HG03558 (cell line): ENCODE data around the gene KRT85.

Source experiments
- ATAC-seq: cut with Tn5 transposase; IDR thresholded peaks from one replicate; pipeline ENCODE4 v1.9.1; 2021; ENCODE audit warnings: moderate number of reproducible peaks; ENCODE audit not compliant: unreplicated experiment; ENCODE audit errors: extremely low read depth

KRT85 gene

DNA sequence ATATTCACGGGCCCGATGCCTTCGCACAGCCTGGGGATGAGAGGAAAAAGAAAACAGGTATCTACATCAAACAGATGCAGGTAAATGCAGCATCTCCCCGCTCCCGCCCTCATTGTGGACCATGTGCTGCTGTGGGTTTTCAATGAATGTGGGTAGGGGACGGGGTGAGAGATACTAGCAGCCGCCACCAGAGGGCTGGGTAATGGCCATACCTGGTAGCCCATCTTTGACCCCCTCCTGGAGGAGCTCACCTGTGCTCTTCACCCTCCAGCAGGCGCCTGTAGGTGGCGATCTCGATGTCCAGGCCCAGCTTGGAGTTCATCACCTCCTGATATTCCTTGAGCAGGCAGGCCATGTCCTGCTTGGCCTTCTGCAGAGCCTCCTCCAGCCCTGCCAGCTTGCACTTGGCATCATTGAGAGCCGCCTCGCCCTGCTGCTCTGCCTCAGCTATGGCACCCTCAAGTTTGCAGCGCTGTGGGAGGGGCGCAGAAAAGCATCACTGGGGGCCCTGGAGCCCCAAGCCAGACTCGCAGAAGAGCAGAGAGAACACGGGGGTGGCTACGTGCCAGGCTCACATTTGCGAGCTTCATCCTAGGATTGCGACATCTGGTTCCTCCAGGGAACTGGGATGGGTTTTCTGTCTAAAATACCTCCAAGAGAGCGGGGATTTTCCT is 28.6 kb upstream of the KRT85 start:
- ATAC-seq: no peak

DNA sequence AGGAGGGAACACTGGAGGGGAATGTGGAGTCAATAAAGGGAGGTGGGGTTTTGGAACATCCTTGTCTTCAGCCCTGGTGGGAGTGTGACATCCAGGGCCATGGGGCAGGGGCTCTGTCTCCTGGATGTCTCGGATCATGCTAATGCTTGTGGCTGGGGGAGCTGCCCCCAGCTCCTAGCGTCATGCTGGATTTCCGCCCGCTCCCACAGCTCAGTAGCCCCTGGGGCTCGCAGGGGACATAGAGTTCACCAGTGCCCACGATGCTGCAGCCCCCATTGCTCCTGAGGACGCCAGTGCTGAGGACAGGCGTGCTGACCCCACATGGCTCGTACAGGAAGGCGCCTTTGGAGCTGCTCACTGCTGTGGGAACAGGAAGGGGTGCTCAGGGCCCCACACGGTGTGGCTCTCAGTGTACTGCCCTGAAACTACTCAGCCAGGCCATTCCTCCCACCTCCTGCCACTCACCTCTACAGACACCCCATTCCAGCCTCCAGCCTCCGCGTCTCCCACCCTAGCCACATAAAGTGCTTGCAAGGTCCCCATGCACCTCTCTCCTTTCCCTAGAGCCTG is 27.6 kb upstream of the KRT85 start:
- ATAC-seq: no peak

DNA sequence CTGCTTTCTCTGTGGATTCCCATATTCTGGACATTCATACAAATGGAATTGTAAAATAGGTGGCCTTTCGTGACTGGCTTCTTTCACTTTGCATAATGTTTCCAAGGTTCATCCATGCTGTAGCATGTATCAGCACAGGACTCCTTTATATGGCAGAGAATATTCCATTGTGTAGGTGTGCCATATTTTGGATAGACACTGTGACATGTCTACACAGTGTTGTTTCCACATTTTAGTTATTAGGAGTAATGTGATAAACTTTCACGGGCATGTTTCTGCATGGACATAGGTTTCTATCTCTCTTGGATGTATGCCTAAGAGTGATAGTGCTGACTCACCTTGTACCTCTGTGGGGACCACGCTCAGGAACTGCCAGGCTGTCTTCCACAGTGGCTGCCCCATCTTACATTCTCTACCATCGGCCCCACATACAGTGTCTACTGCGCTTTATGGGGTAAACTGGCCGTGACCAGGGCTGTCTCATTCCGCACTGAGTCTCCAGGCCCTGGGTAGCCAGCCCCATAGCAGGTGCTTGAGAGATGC is 25.3 kb upstream of the KRT85 start:
- ATAC-seq: no peak

DNA sequence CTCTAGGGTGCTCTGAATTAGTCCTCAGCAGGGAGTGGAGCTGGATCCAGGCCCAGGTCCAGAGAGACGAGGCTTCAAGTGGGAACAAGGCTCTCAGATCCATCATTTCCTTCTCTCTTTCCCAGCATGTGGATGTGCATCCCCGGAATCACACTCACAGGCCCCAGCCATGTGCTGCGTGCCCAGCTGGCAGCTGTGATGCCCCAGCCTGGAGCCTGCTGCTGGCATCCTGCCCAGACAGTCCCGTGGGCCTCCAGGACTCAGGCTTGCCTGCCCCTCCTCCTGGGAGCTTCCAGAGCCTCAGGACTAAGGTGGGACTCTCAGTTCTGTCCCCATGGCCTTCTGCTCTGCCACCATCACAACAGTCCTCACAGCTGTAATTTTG is 24.3 kb upstream of the KRT85 start:
- ATAC-seq: no peak

DNA sequence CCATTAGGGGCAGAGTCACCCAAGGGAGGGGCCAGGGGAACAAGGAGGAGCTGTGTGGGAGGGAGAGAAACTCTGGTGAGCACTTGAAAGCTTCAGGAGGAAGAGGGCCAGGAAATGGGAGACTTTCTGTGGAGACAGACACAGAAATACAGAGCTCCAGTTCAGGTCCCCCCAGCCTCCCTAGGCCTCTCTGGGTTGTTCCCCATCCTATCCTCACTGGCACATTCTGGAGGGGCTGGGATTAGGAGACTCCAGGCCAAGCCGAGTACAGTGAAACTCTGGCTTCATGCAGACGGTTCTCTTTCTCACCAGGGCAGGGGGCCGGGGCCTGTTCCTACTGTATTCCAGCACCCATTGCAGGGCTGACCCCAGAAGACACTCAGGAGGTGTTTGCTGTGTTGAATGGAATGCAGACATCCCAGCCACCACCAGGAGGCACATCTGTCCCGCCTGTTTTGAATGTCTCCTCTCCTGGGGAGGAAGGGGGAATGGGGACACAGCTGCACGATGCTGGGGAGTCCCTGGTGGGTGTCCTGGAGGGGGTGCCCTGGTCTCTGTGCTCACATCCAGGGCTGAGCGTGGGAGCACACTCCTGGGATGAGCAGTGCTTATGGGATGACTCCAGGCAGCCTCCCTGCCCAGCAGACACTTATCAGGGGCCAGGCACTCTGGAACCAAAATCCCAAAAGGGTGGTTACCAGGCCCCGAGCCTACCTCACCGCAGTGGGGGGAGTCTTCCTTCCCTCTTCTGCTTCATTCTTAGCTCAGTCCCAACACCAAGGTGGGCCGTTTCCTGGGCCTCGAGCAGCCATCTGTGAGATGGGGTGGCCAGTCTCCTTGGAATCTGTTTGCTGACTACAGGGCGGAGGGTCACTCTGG is 23.7 kb upstream of the KRT85 start:
- no peak for ATAC-seq

DNA sequence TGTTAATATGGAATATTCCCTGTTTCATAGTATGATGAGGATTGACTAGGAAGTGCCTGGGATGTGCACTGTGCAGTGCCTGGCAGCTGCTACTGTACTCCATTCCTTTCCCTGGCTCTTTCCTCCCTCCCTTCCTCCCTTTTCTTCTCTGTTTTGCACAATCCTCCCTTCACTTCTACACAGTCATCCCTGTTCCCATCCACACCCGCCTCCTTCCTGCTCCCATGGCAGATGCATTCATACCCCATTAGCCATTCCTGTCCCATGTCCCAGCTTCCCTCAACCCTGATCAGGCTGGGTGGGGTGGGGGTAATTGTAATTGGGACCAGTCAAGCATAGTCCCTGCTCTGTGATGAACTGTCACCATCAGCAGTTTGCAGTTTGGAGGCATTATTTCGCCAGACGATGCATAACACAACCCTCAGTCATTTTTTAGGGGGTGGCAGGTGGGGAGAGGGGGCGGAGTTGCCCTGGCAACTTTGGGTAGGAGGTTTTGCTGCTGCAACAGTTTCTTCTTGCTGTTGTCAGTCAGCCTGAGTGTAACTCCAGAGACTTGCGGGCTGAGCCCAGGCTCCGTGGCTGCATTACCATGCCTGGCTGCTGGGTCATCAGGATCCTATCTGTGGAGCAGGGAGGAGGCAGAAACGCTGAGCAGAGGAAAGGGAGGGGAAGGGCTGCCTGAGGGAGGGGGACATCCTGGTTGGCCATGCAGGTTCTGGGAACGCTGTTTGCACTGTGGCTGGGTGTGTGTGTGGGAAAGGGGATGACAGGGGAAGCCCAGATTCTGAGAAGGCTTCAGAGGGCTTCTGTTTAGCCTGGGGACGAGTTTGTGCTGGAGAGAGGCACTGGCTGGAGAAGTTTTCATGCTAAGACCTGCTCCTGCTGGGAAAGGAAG is 22.3 kb upstream of the KRT85 start:
- no peak for ATAC-seq

DNA sequence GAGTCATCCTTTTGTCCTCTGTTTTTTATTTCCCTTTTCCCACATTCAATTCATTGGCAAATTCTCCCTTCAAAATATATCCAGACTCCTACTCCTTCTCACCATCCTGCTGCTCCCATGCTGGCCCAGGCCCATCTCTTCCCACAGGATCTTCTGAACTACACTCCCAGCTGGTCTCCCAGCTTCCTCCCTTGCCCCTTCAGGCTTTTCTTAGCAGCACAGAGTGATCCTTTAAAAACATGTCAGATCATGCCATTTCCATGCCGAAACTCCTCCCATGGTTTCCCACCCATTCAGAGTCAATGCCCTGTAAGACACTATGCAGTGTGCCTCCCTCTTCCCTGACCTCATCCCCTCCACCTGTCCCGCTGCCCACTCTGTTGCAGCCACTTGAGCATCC is 20.6 kb upstream of the KRT85 start:
- no peak for ATAC-seq

DNA sequence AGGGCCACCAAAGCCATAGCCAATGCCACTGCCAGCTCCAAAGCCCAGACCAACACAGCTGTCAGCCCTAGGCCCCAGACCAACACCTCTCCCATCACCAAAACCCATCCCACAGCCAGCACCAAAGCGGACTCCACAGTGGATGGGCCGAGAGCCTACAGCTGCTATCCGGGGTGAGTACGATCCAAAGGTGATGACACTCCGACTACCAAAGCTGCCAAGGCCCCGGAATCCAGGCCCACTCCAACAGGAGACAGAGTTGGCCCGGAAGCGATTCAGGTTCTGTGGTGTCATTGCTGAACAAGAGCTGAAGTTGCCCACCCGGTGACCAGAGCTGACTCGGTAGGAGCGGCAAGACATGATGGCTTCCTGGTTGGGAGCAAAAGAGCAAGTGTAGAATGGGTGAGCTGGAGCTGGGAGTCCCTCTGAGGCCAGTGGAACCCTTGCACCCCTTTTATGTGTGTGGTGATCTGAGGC is 18.0 kb upstream of the KRT85 start, which contains the start of gene KRT84:
Gene KRT84 (minus strand): TSS at position 427 of the 477 bp plus-strand sequence. CDS start 67 bp downstream, at position 360.
- no peak for ATAC-seq

DNA sequence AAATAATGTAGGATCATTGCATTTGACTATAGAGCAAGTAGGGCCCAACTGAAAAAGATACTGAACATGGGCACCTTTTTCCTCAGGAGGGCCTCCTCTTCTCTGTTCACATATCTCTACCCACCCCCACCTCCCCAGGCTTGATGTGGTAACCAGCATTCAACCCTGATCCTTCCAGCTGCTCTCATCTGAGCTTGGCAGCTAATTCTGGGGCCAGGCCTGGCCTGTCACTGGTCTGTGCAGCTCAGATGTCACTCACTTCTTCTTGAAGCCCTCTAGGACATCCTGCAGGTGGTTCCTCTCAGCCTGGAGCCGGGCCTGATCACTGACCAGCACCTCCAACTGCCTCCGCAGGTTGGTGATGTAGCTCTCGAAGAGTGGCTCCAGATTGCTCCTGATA is 16.1 kb upstream of the KRT85 start:
- no peak for ATAC-seq

DNA sequence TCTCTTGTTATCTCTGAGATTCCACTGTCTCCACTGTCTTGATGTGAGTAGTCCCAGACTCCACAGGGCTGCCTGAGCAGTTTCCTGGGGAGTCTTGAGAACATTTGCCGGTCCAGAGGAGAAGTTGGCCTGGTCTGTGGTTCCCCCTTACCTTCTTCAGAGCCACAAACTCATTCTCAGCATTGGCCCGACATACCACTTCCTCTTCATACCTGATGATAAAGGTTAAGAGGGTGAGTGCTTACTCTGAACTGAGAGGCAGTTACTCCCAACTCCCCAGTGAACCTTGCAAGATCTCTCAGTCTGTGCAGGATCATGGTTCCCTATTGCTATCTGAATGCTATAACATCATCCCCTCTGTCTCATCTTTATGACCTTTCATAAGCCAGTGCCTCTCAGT is 15.6 kb upstream of the KRT85 start:
- ATAC-seq: no peak

DNA sequence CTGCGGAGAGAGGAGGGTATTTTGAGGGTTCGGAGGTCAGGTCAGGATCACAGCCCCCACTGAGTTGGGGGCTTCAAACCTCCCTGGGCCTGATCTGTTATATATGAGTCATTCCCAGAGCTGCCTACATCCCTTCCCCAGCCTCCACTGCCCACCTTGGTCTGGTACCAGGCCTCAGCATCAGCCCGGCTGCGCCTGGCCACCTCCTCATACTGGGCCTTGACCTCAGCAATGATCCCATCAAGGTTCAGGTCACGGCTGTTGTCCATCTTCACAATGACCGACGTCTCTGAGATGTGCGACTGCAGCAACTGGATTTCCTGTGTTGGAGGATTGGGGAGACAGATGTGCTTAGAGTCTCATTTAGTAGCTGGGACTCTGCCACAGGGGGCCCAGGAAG is 13.9 kb upstream of the KRT85 start:
- ATAC-seq: no peak

DNA sequence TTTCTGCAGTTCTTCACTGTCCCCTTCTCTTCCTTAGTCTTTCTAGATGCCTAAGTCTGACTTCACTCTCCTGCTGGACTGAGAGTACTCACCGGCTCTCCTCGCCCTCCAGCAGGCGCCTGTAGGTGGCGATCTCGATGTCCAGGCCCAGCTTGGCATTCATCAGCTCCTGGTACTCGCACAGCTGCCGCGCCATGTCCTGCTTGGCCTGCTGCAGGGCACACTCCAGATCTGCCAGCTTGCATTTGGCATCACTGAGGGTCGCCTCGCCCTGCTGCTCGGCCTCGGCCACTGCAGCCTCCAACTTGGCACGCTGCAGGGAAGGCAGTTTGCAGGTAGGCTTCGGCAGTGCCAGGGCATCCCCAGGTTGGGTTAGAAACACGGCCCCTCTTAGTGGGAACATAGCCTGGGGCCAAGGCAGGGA is 13.0 kb upstream of the KRT85 start:
- ATAC-seq: no peak

DNA sequence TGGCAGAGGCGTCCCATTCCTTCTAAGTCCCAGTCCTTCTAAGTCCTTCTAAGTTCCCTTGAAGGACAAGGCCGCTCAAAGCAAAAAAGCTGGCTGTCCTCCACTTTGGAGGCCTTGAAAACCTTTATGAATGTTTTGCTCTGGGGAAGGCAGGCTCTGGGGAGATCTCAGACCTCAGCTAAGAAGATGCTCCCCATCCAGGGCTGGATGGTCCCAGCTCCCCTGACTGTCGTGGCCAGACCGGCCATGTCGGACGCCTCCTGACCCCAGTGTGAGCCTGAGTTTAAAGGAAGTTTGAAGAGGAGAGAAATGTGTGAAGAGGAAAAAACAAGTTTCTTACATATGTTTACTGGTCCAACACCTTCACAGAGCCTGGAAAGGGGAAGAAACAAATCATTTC is 12.3 kb upstream of the KRT85 start:
- no peak for ATAC-seq

DNA sequence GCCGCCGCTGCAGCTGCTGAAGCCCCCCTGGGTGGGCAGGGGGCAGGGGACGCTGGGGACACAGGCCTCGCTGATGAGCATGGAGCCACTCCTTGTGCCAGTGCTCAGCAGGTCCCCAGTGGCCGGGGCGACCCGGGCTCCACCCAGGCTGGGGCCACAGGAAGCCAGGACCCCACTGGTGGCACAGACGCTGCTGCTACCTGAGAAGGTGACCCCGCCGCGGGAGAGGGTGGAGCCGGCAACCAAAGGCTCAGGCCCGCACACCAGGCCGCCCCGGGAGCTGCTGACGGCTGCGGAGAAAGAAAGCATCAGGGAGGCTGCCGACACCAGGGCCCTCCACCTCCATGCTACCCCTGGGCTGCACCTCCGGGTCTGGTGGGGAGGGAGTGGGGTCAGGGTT is 10.8 kb upstream of the KRT85 start:
- no peak for ATAC-seq

DNA sequence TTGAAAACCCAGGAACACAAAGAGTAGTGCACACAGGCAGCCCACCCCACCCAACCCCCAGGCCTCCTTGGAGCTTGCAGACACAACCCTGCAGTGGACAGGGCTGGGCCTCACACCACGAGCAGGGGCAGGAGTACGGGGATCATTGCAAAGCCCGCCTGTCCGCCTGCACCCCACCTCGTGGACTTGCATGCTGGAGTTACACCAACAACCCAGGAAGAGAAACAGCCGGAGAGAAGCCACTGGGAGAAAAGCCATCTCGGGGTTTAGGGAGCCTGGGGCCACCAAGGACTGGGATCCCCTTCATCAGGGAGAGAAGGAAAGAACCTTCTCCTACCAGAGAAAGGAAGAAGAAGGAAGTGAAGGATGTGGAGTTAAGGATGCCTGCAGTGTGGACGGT is 10.0 kb upstream of the KRT85 start:
- no peak for ATAC-seq

DNA sequence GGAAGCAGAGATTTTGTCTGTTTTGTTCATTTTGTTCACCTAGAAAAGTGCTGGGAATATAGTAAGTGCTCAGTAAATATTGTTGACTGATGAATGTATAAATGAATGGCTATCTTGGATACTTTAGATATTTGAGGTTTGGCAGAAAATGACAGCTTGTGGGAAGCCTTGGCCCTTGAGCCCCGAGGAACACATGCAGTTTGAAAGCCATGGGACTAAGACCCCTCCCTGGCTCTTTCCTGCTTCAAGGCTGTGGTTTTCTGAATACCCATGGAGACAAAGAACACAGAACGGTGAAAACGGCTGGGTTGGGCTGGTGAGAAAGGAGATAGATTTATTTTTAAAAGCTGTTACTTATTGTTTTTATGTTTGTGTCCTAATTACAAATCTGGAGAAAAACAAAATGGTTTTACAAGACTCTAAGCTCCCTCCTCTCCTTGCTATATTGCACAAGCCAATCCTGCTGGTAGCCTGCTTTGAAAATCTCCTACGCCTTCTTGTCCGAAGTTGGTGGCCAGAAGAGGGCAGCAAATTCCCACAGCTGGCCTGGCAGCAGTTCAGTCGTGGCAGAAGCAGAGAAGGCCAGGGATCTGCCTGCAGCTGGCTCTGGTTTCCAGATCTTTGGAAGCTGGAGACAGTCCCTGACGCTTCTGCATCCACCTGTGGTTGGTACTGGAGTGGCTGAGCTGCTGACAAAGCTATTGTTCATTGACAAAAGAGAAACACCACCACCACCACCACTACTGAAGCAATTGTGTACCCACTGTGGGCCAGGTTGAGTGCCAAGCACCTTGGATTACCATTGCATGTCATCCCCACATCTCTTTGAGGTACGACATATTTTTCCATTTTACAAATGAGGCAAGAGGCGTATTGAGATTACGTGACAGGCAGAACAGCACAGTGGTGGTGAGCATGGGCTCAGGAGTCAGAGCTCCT is 5.2 kb upstream of the KRT85 start:
- no peak for ATAC-seq

DNA sequence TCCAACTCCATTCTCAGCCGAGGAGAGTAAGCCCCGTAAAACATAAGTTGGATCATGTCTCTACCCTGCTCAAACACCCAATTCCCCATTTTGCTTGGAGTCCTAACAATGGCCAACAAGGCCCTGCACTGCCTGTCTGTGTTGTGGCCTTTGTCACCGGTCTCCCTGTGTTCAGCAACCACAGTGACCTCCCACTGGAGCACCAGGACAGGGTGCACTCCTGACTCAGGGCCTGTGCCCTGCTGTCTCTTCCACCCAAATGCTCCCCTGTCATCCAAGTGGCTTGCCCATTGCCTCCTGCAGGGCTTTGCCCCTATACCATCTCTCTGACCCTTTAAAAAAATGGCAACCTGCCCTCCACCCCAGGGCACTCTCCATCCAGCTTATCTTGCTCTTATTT is 4.4 kb upstream of the KRT85 start:
- no peak for ATAC-seq

DNA sequence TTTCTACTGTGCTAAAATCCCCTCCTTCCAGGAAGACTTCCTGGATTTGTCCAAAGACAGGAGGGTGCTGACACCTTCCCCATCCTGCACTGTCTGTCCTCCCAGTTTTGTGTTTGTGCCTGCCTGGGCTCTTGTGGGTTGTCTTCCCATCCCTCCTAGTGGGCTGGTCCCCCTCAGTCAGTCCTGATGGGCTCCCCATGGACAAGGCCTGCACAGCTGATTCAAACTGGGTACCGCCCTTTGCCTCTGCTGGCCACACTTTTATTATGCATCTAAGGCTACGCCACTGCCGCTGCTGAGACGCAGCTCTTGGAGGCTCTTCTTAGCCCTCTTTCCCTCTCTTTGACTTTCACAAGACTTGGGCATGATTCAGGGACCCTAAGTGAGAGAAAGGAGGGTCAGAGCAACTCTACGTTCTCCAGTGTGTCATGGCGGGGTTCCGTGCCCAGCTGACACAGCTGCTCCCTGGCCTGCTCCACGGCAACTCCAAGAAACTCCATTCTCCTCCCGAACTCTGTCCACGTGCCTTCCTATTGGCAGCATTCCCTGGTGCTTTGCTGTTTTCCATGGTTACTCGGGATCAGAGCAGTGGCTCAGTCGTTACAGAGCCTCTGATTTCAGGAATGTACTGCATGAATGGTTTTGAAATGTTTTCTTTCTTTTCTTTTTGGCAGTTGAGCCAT is 3.8 kb upstream of the KRT85 start:
- no peak for ATAC-seq
